ENCODE results near the gene FRMD3.

FRMD3 gene

DNA sequence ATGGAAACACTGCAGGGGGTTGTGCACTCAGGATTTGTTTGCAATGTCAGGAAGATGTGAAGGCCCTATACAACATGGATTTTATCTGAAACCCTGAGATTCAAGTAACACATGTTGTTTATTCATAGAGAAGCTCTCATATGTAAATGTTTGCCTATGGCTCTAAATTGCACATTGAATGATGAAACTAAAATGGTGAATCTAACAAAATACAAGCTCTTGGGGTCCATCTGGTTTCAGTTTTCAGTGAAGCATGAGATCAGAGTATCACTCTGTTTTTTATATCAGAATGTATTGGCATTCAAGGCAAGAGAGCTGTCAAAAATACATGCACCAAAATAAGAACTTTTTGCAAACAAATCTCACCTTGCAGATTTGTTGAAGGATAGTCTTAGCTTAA lies 19.6 kb upstream of the FRMD3 start:
- Histone ChIP-seq H3K4me1 (ENCODE audit: control insufficient read depth in 1 of 2, insufficient read depth in 1 of 2, low read depth in 1 of 2, low read length in 1 of 2) (peaks cover 0 to 3% of the 10 kb centered on the region in 2 experiments), H3K4me3 (ENCODE audit: low read depth in 1 of 2, low read length in 1 of 2) (no peak overlapping the region), H3K27ac (no peak overlapping the region), H3K36me3 (no peaks in the 10 kb centered on the region), H3K9me3 (no peaks in the 10 kb centered on the region), H3K27me3 (no peaks in the 10 kb centered on the region)
- TF ChIP-seq, protein P1, sequence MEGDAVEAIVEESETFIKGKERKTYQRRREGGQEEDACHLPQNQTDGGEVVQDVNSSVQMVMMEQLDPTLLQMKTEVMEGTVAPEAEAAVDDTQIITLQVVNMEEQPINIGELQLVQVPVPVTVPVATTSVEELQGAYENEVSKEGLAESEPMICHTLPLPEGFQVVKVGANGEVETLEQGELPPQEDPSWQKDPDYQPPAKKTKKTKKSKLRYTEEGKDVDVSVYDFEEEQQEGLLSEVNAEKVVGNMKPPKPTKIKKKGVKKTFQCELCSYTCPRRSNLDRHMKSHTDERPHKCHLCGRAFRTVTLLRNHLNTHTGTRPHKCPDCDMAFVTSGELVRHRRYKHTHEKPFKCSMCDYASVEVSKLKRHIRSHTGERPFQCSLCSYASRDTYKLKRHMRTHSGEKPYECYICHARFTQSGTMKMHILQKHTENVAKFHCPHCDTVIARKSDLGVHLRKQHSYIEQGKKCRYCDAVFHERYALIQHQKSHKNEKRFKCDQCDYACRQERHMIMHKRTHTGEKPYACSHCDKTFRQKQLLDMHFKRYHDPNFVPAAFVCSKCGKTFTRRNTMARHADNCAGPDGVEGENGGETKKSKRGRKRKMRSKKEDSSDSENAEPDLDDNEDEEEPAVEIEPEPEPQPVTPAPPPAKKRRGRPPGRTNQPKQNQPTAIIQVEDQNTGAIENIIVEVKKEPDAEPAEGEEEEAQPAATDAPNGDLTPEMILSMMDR (IDR thresholded peaks at IDR 0.05) = no peak

DNA sequence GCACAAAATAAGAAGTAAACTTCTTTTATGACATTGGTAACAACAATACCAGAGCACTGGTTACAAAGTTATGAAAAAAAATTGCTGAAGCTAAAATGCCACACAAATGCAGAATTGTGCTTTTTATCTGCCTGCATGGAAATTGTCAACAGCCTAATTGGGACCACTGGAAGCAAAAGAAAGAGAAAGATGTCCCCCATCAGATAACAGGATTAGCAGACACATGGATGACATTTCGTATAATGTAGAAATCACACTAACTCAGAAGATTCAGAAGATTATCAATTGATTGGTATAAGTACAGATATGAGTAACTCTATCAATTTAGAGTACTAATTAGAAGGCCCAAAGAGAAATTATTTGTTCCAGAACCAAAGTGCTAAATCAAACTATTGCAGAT lies 19.1 kb upstream of the FRMD3 start:
- peaks cover 0 to 3% of the 10 kb centered on the region in 2 experiments for H3K4me1 ChIP-seq (ENCODE audit: control insufficient read depth in 1 of 2, insufficient read depth in 1 of 2, low read depth in 1 of 2, low read length in 1 of 2)
- TF ChIP-seq, protein P1 (IDR thresholded peaks at IDR 0.05) = no peak
- no peaks in the 10 kb centered on the region for H3K27me3 ChIP-seq
- H3K9me3 ChIP-seq = no peaks in the 10 kb centered on the region
- H3K27ac ChIP-seq = no peak overlapping the region
- no peaks in the 10 kb centered on the region for H3K36me3 ChIP-seq
- H3K4me3 ChIP-seq (ENCODE audit: low read depth in 1 of 2, low read length in 1 of 2) = no peak overlapping the region

DNA sequence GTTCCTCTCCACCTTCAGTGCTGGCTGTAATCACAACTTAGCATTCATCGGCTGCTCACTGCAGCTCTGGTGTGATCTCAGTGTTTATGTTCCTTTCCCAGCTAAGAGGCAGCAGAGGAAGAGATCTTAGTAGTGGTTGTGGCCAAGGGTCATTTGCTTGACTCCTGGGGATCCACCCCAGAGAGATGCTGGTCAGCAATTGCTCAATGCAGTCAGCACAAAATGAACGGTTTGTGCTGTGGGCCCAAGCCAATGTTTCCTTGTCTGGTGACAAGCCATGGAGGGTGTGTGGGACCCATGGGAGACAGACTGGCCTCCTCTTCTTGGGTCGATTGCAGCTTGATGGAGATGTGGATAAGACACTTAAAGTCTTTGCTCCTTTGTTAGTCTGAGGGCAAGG lies 16.1 kb upstream of the FRMD3 start:
- Histone ChIP-seq H3K27ac (no peak overlapping the region), H3K27me3 (no peaks in the 10 kb centered on the region), H3K4me3 (ENCODE audit: low read depth in 1 of 2, low read length in 1 of 2) (no peak overlapping the region), H3K36me3 (no peaks in the 10 kb centered on the region), H3K9me3 (no peaks in the 10 kb centered on the region), H3K4me1 (ENCODE audit: control insufficient read depth in 1 of 2, insufficient read depth in 1 of 2, low read depth in 1 of 2, low read length in 1 of 2) (peaks cover 0 to 3% of the 10 kb centered on the region in 2 experiments)
- TF ChIP-seq, protein P1 (IDR thresholded peaks at IDR 0.05) = no peak

DNA sequence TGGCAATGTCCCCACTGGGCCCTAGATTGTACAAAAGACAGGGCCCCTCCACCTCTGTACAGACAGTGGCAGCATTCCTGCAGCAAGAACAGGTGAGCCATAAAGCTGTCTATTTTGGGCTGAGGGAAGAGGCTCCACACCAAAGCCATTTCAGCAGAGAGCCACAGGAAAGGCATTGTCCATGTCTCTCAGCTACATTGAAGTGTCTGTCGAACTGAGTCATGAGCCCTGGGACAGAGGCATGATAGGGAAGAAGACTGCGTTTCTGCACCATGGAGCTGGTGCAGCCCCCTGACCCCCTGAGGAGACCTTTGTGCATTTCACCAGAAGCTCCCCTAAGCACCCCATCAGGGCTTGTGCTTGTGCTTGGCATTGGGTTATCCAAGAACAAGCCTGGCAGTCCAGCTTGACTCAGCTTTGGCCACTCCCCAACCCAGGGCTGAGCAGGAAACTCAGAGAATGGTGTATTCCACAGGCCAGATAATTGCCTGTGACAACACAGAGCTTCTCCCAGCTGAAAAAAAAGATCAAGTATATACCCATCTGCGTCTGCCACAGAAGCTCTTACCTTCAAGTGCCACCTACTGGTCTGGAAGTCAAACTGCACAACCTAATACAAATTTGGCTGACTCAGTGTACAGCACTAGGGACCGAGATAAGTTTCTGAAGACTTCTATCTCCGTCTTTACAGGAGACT lies 5.9 kb upstream of the FRMD3 start:
- TF ChIP-seq, protein P1 (IDR thresholded peaks at IDR 0.05) = peak; percentile 76
- no peak overlapping the region for H3K27ac ChIP-seq
- H3K36me3 ChIP-seq = no peaks in the 10 kb centered on the region
- no peaks in the 10 kb centered on the region for H3K4me1 ChIP-seq (ENCODE audit: control insufficient read depth in 1 of 2, insufficient read depth in 1 of 2, low read depth in 1 of 2, low read length in 1 of 2)
- H3K4me3 ChIP-seq (ENCODE audit: low read depth in 1 of 2, low read length in 1 of 2) = no peak overlapping the region
- H3K27me3 ChIP-seq = no peaks in the 10 kb centered on the region
- no peaks in the 10 kb centered on the region for H3K9me3 ChIP-seq

DNA sequence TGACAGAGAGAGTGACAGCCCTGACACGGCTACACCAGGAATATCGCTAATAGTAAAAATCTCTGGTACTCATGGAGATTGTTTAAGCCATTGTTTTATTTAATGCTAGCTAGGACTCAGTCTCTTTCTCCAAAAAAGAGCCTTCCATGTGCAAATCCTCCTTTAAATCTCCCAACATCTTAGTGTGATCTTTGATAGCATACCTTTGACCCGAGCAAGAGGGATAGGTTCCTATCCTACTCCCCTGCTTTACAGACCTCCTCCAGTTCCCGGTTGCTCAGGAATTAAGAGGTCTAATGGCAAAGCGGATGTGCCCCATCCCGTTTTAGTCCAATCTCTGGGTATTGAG lies 663 bp upstream of the FRMD3 start:
- H3K27ac ChIP-seq = peak overlapping the region; percentile 72
- no peaks in the 10 kb centered on the region for H3K27me3 ChIP-seq
- no peaks in the 10 kb centered on the region for H3K36me3 ChIP-seq
- no peaks in the 10 kb centered on the region for H3K9me3 ChIP-seq
- TF ChIP-seq, protein P1 (IDR thresholded peaks at IDR 0.05) = no peak
- H3K4me1 ChIP-seq (ENCODE audit: control insufficient read depth in 1 of 2, insufficient read depth in 1 of 2, low read depth in 1 of 2, low read length in 1 of 2) = peaks cover 15 to 24% of the 10 kb centered on the region in 2 experiments
- peak overlapping the region; percentile 72 to 76 for H3K4me3 ChIP-seq (ENCODE audit: low read depth in 1 of 2, low read length in 1 of 2)

Measured in neutrophil (primary cell).